Kasumi-1 (cell line): Measurements from ENCODE around the gene SSR4.
A peak's percentile ranks its signal among the peaks of the same experiment; 100 is the strongest.

ENCODE experiments used
- DNase-seq, 2 experiments: peaks; one replicate each; lab custom pipeline; 2025; lab: John Stamatoyannopoulos, UW

SSR4 gene

GRCh38 chrX:153769158-153769864, 25.2 kb upstream of the SSR4 start:
- no peak for DNase-seq

DNA sequence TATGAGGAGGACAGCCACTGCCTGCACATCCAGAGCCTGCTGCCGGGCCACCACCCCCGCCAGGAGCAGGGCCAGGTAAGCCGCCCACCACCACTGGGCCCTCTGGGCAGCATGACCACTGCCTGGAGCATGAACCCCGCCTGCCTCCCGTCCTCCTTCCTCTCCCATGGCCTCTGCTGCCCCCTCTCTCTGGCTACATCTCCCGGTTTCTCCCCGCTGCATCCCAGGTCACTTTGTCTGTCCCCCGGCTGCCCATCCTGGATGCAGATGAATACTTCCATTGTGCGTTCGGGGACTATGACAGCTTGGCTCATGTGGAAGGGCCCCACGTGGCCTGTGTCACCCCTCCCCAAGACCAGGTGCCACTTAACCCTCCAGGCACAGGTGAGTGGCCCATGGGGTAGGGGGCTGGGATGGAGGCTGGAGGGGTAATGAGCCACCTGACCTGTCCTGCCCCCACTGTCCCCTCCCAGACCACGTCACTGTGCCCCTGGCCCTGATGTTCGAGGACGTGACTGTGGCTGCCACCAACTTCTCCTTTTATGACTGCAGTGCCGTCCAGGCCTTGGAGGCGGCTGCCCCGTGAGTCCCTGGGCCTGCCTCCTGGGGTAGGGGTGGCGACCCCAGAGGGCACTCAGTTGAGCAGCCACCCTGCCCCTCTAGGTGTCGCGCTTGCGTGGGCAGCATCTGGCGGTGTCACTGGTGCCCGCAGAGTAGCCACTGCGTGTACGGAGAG, 24.4 kb upstream of the SSR4 start:
- DNase-seq: no peak

- DNase-seq: no peak
Measured at GRCh38 chrX:153770601-153771414, 23.7 kb upstream of the SSR4 start.

- no peak for DNase-seq
Measured at GRCh38 chrX:153771415-153772315, 22.8 kb upstream of the SSR4 start.

DNA sequence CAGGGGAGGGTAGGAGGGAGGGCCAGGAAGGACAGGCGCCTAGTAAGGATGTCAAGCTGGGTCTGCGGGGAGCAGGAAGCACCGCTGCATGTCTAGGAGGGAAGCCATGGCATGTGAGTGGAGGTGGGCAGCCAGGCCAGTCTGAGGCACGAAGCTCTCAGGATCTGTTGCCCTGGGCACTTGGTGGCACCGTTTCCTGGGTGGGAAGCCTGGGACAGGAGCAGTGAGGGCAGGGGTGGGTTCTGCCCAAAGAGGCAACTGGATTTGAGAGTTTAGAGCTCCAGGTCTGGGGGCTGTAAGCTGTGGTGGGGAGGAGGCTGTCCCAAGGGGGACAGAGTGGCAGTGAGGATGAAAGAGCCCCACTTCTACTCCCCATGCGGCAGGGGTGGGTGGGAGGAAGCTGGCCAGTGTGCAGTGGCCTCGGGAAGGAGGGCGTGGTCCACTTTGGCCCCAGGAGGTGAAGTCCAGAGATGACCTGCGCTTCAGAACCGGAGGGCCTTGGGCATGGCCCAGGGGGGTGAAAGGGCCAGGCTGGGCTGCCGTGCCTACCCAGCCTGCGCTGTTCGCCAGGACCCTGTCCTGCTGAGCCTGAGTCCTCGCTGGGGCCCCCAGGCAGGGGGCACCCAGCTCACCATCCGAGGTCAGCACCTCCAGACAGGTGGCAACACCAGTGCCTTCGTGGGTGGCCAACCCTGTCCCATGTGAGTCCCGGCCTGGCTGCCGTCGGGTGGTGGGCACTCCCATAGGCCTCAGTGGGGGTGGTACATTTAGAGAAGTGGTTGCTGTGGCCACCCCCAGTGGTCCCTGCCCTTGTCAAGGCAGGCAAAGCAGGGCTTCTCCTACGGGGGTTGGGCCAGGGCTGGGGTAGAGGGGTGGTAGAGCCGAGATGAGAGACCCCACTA, 21.9 kb upstream of the SSR4 start:
- DNase-seq: no peak

GRCh38 chrX:153773218-153773611, 21.3 kb upstream of the SSR4 start:
- DNase-seq: no peak

GRCh38 chrX:153773741-153774575, 20.5 kb upstream of the SSR4 start:
- DNase-seq: no peak

DNA sequence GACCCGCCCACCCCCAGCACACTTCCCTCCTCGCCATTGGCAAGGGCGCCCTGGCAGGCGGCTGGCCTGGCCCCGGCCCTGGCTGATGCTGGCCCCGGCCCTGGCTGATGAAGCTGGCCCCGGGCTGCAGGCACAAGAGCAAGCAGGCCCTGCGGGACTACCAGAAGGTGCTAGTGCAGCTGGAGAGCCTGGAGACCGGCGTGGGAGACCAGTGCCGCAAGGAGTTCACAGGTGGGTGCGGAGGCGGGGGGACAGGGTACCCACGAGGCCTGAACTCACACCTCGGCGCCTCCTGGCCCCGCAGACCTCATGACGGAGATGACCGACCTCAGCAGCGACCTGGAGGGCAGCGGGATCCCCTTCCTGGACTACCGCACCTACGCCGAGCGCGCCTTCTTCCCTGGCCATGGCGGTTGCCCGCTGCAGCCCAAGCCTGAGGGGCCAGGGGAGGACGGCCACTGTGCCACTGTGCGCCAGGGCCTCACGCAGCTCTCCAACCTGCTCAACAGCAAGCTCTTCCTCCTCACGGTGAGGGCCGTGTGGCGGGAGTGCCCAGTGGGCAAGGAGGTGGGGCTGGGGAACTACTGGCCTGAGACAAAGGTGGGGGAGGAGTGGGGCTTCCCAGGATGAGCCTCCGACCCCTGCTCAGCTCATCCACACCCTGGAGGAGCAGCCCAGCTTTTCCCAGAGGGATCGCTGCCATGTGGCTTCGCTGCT, 19.7 kb upstream of the SSR4 start:
- DNase-seq: no peak

DNA sequence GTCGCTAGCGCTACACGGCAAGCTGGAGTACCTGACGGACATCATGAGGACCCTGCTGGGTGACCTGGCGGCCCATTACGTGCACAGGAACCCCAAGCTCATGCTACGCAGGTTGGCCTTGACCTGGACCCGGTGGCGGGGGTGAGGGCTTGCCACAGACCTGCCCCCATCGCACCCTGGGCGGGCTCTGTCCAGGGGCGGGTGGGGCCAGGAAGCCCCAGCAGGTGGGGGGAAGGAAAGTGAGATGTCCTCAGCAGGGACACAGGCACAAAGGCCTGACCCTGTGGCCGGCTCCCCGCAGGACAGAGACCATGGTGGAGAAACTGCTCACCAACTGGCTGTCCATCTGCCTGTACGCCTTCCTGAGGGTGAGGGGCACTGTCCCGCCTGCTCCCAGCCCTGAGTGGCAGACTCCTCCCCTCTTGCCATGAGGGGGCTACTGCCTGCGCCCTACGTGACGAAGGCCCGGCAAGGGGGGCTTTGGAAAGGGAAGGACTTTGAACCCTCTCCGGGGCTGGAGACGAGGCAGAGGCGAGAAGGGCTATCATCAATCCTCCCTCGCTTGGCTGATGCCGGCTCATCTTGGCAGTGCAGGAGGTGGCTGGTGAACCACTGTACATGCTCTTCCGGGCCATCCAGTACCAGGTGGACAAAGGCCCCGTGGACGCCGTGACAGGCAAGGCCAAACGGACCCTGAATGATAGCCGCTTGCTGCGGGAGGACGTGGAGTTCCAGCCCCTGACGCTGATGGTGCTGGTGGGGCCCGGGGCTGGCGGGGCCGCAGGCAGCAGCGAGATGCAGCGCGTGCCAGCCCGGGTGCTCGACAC, 19.0 kb upstream of the SSR4 start:
- DNase-seq: no peak

GRCh38 chrX:153776120-153776599, 18.3 kb upstream of the SSR4 start:
- no peak for DNase-seq

DNA sequence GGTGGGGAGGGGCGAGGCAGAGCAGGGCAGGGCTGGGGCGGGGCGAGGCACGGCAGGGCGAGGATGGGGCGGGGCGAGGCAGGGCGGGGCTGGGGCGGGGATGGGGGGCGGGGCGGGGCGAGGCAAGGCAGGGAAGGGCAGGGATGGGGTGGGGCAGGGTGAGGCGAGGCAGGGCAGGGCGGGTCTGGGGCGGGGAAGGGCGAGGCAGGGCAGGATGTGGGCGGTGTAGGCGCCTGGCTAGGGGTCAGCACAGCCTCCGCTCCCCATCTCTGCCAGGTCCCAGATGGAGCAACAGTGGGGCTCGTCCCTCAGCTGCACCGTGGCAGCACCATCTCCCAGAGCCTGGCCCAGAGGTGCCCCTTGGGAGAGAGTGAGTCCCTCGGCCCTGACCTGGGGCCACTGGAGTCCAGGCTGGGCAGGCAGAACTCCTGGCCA, 17.8 kb upstream of the SSR4 start:
- DNase-seq: no peak

DNA sequence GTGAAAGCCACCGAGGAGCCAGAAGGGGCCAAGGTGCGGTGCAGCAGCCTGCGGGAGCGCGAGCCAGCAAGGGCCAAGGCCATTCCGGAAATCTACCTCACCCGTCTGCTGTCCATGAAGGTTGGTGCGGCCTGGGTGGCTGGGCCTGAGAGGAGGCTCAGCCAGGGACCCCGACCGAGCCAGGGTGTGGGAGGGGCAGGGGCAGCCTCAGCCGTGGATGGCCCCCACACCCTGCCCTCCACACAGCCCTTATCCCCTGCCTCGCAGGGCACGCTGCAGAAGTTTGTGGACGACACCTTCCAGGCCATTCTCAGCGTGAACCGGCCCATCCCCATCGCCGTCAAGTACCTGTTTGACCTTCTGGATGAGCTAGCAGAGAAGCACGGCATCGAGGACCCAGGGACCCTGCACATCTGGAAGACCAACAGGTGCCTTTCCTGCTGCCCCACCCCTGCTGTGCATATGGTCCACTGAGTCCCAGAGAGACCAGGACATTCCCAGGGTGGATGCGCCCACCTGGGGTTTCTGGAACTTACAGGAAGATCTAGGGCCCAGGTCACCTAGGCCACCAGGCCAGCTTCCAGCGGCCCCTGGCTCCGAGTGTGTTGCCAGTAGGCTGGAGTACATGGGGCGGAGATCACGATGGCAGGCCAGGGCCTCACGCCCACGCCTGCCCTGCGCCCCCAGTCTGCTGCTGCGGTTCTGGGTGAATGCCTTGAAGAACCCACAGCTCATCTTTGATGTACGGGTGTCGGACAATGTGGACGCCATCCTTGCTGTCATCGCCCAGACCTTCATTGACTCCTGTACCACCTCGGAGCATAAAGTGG, 17.0 kb upstream of the SSR4 start:
- DNase-seq: no peak

- no peak for DNase-seq
Measured at GRCh38 chrX:153778181-153778580, 16.3 kb upstream of the SSR4 start.

DNA sequence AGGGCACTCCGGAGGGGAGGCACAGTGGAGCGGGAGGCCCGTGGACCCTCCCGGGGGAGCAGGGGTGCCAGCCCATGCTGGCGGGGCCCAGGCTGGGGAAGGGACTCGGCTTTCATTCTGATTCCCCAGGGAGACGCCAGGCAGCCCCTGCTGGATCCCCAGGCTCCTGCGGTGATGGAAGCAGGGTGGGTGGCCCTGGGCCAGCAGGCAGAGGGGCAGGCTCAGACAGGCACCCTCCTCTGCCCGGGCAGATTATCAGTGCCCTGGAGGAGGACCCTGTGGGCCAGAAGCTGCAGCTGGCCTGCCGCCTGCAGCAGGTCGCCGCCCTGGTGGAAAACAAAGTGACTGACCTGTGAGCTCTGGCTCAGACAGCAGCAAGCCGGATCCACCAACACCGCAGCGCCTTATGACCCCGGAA, 15.8 kb upstream of the SSR4 start:
- DNase-seq: peak in 1 of 2 experiments; percentile 5

DNA sequence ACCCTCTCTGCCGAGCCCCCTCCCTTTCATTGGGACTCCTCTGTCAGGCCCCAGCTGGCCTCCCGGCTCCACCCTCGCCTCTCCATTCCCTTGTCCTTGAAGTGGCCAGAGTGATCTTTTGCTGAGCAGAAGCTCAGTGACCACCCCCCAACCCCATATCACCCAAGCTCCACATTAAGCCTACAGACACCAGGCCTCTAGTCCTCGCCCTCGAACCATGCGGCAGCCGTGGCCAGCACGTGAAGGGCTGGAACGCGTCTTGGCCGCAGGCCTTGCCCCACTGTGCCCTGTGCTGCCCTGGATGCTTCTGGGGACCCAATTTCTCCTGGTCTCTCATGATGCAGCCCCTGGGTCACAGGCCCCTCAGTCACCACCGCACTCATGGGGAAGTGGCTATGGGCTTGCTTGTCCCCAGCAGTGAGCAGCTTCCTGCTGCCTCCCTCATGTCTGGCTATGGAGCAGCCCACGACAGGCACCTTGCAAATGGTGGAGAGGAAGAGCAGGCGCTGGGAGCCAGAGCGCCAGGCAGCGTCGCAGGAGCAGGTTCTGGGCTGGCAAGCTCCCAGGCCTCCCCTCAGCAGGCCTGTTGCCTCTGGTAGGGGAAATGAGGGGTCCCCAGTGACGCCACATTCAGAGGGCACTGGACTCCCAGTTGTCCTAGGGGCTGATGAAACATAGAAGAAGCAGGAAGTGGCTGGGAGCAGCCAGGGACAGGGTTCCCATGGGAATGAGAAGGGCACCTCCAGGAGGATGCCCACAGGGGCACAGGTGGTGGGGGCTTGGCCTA, 14.4 kb upstream of the SSR4 start:
- peak in 1 of 2 experiments; percentile 15 for DNase-seq
